HG03469 (cell line): ENCODE measurements around the gene ZNF628.

Source experiments
- ATAC-seq: cut with Tn5 transposase; IDR thresholded peaks from one replicate; pipeline ENCODE4 v1.9.1; 2021; ENCODE audit warnings: mild to moderate bottlenecking, moderate library complexity, moderate number of reproducible peaks; ENCODE audit not compliant: unreplicated experiment

ZNF628 gene

DNA sequence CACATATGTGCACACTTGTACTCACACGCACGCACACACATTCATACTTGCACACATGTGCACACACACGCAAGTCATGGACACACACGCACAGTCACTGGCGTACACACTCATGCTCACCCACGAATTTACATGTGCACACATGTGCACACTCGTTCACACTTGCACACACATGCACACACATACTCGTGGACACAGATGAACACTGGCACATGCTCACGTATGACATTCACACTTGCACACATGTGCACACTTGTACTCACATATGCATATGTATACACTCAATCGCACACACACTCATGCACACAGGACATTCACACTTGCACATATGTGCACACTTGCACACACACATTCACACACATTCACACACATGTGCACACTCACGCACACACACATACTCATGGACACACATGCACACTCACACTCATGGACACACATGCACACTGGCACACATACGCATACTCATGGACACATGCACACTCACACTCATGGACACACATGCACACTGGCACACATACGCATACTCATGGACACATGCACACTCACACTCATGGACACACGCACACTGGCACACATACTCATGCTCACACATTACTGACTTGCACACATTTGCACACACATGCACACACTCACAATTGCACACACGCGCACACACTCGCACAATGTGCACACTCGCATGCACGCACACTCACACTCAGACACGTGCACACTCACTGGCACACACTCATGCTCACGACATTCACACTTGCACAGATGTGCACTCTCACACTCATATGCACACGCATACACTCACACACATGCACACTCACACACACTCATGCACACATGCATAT is 51.0 kb downstream of the ZNF628 start:
- no peak for ATAC-seq

DNA sequence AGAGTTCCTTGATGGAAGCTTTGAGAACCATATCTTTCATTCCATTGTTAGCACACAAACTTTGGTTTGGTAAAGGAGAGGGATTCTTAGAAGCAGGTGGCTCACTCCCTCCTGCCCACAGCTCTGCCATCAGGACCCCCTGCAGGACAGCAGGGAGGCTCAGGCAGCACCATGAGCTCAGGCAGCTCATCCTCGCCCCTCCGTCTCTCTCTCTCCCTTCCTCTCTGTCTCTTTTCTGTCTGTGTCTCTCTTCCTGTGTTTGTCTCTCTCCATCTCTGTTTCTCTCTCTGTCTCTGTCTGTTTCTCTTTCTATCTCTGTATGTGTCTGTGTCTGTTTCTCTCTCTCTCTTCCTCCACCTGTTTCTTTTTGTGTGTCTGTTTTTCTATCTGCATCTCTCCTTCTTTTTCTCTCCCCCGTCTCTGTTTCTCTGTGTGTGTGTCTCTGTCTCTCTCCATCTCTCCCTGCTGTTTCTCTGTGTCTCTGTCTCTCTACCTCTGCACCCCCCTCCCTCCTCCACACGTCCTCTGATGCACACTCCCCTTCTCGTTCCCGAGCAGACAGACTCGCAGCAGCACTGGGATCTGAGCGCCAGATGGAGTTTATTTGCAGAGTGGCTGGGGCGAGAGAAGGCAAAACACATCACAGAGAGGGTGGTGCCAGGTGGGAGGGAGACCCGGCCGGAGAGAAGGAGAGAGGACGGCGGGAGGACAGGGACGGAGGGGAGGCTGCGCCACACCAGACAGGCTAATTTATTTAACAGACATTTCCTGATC is 51.8 kb downstream of the ZNF628 start:
- no peak for ATAC-seq

DNA sequence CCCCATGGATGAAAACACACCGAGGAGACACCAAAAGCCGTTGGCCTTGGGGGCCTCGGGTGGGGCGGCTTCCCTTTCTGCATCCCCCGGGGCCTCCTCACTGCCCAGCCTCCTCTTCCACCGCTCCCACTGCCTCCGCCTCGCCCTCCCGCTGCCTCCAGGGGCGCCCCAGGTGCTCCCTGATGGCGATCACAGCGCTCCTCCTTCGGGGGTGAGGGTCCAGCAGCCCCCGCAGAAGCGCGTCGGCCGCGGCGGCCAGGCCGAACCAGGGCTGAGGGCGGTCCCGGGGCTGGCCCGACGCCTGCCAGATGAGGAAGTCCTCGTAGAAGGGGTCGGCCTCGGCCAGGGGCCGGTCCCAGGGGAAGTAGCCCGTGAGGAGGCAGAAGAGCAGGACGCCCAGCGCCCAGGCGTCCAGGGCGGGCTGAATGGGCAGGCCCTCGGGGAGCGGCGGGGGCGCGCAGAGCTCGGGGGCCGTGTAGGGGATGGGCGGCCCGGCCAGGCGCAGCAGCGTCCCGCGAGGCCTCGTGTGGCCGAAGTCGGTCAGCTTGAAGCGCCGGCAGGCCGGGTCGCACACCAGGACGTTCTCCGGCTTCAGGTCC is 53.3 kb downstream of the ZNF628 start:
- ATAC-seq: no peak

DNA sequence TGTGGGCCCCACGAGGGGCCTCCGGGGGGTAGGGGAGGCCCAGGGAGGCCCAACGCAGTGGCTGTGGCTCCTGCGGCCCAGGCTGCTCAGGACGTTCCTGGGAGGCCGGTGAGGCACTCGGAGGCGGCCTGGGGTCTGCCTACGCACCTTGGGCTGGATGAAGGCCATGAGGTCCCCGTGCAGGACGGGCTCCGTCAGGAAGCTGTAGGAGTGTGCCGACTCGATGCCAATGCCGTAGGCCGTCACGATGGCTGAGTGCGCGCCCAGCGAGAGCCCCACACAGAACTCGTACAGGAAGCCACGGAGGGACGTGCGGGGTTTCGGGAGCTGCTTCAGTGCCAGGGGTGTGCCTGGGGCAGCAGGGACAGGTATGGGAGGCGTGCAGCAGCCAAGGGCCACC is 54.6 kb downstream of the ZNF628 start:
- no peak for ATAC-seq
